DMS 273 (cell line): ENCODE measurements around the gene USP3.

Experiments used
- DNase-seq: peaks from one replicate; lab custom pipeline; 2025; ENCODE audit not compliant: unreplicated experiment; lab: John Stamatoyannopoulos, UW

Gene USP3, protein sequence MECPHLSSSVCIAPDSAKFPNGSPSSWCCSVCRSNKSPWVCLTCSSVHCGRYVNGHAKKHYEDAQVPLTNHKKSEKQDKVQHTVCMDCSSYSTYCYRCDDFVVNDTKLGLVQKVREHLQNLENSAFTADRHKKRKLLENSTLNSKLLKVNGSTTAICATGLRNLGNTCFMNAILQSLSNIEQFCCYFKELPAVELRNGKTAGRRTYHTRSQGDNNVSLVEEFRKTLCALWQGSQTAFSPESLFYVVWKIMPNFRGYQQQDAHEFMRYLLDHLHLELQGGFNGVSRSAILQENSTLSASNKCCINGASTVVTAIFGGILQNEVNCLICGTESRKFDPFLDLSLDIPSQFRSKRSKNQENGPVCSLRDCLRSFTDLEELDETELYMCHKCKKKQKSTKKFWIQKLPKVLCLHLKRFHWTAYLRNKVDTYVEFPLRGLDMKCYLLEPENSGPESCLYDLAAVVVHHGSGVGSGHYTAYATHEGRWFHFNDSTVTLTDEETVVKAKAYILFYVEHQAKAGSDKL

GRCh38 chr15:63504247-63504978 lies at the start of gene USP3:
Gene USP3, plus strand, starts transcription at chr15:63504593. Its CDS starts 147 bp downstream, at chr15:63504740.
- peak; percentile 96 for DNase-seq

GRCh38 chr15:63456258-63456657 lies 48.1 kb upstream of the USP3 start:
- no peak for DNase-seq

DNA sequence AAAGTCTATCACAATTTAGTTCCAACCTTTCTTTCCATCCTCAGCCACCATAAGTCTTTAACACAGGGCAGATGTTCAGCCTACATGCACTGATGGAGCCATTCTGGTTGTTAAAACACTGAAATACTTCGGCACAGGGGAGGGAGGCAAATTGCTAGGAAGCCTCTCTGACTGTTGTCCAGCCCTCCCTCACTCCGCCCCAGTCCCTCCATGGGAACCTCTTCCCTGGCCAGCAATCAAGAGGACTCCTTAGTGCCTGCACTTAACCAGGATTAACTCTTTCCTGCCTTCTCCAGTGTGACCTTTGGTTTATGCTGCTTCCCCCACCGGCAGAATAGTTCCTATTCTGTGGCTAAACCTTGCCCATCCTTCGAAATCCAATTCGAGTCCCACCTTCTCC lies 47.0 kb upstream of the USP3 start:
- DNase-seq = peak; percentile 7

DNA sequence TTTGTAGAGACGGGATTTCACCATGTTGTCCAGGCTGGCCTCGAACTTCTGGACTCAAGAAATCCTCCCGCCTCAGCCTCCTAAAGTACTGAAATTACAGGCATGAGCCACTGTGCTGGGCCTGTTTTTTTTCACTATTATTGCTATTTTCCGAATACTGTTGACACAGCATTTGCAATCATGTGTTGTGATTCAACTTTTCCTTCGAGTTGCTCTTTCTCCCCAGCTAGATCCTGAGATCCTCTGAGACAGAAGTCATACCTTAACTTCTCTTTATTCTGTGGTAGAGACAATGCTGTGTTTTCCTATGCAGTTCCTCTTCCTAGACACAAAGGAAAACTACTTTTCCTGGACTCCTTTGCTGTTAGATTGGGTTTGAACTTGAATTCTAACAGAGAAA lies 46.4 kb upstream of the USP3 start:
- DNase-seq = no peak

DNA sequence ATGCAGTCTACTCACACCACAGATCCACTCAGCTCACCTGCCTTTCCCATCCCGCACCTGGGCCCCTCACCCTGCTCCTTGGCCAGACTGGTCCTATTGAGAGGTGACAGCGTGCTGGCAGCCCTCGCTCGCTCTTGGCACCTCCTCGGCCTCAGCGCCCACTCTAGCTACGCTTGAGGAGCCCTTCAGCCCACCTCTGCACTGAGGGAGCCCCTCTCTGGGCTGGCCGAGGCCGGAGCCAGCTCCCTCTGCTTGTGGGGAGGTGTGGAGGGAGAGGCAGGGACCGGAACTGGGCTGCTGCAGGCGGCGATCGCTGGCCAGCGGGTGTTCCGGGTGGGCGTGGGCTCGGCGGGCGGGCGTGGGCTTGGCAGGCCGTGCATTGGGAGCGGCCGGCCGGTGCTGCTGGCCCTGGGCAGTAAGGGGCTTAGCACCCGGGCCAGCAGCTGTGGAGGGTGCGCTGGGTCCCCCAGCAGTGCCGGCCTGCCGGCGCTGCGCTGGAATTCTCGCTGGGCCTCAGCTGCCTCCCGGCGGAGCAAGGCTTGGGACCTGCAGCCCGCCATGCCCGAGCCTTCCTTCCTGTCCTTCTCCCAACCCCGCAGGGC lies 45.5 kb upstream of the USP3 start:
- no peak for DNase-seq

GRCh38 chr15:63460210-63461155 lies 43.9 kb upstream of the USP3 start:
- no peak for DNase-seq

DNA sequence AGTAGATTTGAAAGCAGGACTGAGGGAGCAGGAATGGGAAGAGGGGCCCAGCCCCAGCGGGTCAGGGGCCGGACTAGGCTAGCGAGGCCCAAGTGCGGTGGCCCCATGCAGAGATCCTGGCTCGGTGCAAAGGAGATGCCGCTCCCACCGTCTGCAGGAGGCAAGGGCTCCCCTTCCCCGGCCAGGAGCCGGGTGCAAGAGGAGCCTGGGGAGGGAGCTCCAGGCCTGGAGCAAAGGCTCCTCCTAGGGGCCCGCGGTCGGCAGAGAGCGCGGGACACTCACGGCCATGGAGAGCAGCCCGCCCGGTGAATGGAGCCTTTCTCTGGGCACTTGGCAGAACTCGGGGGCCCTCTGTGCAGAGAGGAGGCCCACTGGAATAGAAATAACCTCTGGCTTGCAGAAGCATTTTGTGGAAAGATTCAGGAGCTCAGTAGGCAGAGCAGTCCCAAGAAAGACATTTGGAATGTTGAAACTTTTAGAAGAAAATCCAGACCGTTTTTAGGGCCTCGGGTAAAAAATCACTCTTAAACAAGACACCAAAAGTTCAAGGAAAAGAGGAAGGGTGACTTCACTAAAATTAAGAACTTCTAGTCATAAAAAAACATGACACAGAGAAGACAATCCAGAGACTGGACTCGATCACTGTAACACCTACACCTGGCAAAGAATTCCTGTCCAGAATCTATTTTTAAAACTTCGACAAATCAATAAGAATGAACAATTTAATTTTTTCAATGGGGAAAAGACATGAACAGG lies 43.0 kb upstream of the USP3 start:
- DNase-seq = no peak

DNA sequence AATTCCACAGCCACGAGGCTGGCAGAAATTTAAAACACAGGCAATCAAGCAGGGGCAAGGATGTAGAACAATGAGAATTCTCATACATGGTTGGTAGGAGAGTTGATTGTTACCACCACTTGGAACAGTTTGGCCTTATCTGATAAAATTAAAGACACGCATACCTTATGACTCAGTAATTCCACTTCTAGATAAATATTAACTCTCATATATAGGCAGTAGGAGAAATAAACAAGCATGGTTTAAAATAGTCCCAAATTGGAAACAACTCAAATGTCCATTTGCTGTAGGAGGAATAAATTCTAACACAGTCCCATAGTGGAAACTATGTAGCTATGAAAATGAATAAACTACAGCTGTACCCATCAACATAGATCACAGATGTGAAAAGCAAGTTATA lies 42.3 kb upstream of the USP3 start:
- DNase-seq = no peak

DNA sequence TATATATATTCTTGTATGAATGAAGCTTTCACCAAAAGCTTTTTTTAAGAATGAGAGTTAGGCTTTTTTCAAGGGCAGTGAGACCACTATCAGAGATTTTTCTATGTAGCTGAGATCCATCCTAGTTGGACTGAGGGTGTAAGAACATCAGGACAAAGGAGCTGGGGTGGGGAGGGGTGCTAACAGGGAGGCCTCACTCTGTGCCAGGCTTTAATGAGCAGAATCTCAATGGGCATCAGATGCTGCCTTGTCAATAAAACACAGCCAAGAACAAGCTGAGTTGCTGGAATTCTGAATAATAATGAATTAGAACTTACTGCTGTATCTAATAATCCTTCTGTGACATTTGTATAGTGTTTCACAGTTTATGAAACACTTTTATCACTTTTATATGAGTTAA lies 41.4 kb upstream of the USP3 start:
- peak; percentile 55 for DNase-seq

- DNase-seq = peak; percentile 42
Observed at GRCh38 chr15:63463793-63464192, 40.6 kb upstream of the USP3 start.

DNA sequence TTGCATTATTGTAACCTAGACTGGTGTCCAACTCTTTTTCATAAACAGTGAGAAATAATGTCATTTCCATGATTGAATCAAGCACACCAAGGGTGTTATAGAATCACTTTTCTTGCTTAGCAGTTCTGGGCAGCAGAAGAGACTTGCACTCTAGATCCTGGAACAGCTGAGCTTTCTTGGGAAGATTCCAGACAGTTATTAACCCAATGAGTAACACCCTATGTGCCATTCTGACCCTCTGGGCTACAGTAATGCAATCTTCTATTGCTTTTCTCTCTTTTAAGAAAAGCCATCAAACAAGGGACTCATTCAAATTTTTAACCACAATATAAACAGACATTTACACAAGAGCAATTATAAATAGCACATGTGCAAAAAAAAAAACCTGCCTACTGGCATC lies 39.3 kb upstream of the USP3 start:
- peak; percentile 70 for DNase-seq

- DNase-seq = peak; percentile 76
Observed at GRCh38 chr15:63466378-63467192, 37.8 kb upstream of the USP3 start.

GRCh38 chr15:63469190-63469589 lies 35.2 kb upstream of the USP3 start:
- no peak for DNase-seq

GRCh38 chr15:63469984-63470383 lies 34.4 kb upstream of the USP3 start:
- no peak for DNase-seq

- no peak for DNase-seq
Observed at GRCh38 chr15:63473007-63473748, 31.2 kb upstream of the USP3 start.

- DNase-seq = no peak
Observed at GRCh38 chr15:63473749-63473998, 30.7 kb upstream of the USP3 start.

- peak; percentile 43 for DNase-seq
Observed at GRCh38 chr15:63473999-63474809, 30.2 kb upstream of the USP3 start.

DNA sequence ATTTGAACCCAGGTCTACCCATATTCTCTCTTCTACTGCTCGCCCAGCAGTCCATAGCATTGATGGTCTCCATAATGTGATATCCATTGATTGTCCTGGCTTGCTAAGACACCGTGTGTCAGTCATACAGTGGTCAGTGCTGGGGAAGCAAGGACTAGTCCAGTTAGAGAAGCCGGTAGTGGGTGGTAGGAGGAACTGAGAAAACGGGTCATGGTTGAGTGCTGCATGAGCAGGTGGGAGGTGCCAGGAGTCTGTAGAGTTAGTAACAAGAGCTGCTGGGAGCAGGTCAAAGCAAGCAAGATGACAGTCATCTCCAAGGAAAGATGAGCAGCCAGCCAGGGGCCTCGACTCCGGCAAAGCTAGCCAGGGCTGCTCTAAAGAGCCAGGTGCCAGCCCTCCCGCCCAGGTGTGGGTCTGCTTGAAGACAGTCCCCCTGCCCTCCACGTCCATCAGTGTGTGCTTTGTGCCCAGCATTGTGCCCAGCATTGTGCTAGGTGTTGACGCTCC lies 29.5 kb upstream of the USP3 start:
- peak; percentile 9 for DNase-seq
